ENCODE results near the gene RDH14. TPM values are rescaled to one million over a fixed set of nuclear protein-coding genes. Genes with fewer than 3 reads are reported as not detected.

RDH14 gene
- total RNA-seq, 1 experiment from 2014 or later, result 52.3 TPM

DNA sequence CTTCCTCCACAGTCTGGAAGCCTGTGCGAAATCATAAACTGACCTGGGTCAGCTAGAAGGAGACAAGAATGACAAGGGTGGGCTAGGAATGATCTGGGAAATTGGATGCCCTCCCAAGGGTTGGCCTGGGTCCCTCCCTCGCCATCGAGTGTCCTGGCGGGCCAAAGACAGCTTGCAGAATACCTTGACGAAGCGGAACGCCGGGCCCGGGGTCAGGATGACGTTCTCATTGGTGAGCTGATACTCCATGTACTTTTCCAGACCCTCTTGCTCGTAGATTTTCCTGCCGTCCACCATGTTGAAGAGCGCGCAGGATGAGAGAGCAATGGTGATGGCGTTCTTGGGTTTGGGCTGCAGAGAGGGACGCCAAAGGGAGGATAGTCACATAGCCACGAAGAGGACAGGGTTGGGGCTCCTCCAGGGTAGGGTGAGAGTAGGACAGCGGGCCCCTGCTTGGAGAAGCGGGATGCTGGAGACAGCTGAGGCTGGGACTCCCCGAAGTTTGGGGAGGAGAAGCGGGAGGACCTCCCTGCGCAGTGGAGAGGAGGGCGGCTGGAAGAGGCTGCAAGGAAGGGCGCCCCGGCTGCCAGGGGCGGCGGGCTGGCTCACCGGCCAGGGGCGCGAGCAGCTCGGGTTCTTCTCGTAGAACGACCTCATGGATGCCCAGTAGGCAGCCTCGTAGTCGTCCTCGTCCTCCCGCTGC is 23.6 kb upstream of the RDH14 start:
- in situ Hi-C loops (cut with HindIII; ENCODE audit: low pct_unique_long_range_greater_than_20kb, low sequenced_read_pairs), result no loop called here
- DNase-seq (ENCODE audit: low read depth), result no peak

DNA sequence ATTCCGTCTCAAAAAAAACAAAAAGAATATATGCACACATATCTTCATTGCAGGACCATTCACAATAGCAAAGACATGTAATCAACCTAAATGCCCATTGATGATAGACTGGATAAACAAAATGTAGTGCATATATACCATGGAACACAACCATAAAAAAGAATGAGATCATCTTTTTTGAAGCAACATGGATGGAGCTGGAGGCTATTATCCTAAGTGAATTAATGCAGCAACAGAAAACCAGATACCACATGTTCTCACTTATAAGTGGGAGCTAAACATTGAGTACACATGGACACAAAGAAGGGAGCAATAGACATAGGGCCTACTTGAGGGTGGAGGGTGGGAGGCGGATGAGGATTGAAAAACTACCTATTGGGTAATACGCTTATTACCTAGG is 20.2 kb upstream of the RDH14 start:
- in situ Hi-C loops (cut with HindIII; ENCODE audit: low pct_unique_long_range_greater_than_20kb, low sequenced_read_pairs), result no loop called here

DNA sequence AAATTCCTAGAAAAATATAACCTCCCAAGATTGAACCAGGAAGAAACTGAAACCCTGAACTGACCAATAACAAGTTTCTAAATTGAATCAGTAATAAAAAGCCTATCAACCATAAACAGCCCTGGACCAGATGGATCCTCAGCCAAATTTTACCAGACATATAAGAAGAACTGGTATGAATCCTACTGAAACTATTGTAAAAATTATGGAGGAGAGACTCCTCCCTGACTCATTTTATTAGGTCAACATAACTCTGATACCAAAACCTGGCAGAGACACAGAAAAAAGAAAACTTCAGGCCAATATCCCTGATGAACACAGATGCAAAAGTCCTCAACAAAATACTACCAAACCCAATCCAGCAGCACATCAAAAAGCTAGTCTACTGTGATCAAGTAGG is 17.6 kb upstream of the RDH14 start:
- no peak for DNase-seq (ENCODE audit: low read depth)
- in situ Hi-C loops (cut with HindIII; ENCODE audit: low pct_unique_long_range_greater_than_20kb, low sequenced_read_pairs), result no loop called here

More for the DNA sequence above, 20.2 kb upstream of the RDH14 start:
- no peak for DNase-seq (ENCODE audit: low read depth)

DNA sequence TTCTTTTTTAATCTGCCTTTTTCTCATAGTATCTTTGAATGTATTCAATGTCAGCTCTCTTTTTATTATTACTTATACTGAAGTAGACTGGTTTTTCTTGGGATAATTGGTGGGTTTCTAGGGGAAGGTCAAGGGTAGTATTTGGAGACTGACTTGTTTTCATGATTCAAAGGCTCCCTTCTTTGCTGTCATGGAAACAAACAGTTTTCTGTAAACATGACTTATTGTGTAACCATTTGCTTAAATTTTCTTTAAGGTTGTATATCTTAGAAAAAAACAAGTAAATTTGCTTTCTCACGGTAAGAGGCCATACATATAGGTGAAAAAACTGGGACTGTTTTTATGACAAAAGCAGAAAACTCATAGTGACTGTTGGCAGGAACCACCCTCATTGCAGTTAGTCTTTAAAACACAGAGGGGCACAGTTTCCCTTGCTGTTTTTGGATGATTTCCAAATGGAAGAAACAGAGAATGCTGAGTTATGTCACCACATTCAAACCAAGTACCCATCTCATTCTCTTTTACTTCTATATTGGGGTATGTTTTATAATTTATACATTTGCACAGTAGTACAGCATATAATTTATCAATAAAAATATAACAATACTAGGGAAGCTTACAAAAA is 5.8 kb upstream of the RDH14 start:
- in situ Hi-C loops (cut with HindIII; ENCODE audit: low pct_unique_long_range_greater_than_20kb, low sequenced_read_pairs), result no loop called here
- no peak for DNase-seq (ENCODE audit: low read depth)

DNA sequence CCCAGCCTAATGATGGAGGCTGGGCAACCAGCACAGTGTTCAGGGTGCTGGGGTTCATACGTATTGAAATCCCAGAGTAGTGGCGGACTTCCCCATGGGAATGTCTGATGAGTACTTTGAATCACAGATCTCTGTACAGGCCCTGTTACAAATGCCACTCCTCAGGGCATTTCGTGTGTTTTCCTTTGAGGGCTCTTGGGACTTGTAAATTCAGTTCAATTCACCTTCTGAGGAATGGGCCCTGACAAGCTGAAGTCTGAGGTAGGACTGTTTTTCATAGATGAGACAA is 288 bp upstream of the RDH14 start:
- DNase-seq (ENCODE audit: low read depth), result no peak

DNA sequence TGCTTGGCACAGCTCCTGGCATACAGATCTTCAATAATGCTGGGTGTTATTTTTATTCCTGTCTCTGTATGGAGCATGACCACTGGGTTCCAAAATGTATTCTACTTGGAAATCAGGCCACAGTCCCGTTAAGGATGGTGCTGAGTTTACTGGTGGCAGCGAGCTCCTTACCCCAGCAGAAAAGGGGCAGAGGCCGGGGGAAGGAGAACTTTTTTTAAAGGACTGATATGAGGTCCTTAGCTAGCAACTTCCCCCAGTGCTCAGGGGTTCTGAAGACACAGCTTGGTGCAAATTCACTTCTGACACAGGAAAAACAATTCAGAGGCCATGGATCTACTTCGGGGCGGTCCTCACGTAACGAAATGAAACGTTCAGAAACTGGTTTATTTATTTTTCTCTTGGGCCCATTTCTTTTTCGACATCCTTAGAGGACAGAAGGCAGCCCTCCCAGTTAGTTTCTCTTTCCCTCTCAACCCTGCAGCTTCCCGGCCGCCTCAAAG is 872 bp downstream of the RDH14 start:
- in situ Hi-C loops (cut with HindIII; ENCODE audit: low pct_unique_long_range_greater_than_20kb, low sequenced_read_pairs), result no loop called here
- no peak for DNase-seq (ENCODE audit: low read depth)

More for the DNA sequence above, 288 bp upstream of the RDH14 start:
- in situ Hi-C loops (cut with HindIII; ENCODE audit: low pct_unique_long_range_greater_than_20kb, low sequenced_read_pairs), result no loop called here

DNA sequence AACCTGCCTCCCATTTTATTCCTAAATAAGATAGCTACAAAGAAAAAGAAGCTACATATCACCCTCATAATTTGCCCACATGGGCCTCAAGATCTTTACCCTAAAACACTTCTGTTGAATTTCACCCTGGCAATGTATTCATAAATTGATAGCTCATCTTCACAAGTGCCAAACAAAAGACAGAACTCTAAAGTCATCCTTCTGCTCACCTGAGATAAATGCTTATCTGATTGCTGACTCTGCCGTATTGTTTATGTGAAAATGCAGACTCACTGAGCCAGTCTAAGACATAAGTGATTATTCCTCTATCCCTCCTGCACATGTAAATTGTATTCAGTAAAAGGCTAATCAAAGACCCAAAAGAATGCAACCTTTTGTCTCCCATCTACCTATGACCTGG is 2.0 kb downstream of the RDH14 start:
- in situ Hi-C loops (cut with HindIII; ENCODE audit: low pct_unique_long_range_greater_than_20kb, low sequenced_read_pairs), result no loop called here
- DNase-seq (ENCODE audit: low read depth), result no peak

DNA sequence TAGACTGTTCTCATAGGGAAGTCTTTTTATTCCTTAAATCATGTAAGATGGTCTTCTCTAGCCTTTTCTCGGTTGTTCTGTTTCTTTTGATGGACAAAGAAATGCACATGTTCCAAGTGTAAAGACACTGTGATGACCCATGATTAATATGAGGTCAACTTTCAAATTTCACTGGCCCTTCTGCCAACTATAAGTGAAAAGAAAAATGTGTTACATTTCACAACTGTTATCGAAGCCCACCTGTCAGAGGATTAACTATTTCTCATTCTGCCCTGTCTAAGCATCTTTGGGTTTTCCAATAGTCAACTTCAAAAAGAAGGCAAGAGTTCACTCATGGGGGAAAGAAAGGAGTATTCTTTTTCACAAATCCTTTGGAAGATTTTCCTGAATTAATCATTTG is 3.3 kb downstream of the RDH14 start:
- in situ Hi-C loops (cut with HindIII; ENCODE audit: low pct_unique_long_range_greater_than_20kb, low sequenced_read_pairs), result no loop called here
- no peak for DNase-seq (ENCODE audit: low read depth)

DNA sequence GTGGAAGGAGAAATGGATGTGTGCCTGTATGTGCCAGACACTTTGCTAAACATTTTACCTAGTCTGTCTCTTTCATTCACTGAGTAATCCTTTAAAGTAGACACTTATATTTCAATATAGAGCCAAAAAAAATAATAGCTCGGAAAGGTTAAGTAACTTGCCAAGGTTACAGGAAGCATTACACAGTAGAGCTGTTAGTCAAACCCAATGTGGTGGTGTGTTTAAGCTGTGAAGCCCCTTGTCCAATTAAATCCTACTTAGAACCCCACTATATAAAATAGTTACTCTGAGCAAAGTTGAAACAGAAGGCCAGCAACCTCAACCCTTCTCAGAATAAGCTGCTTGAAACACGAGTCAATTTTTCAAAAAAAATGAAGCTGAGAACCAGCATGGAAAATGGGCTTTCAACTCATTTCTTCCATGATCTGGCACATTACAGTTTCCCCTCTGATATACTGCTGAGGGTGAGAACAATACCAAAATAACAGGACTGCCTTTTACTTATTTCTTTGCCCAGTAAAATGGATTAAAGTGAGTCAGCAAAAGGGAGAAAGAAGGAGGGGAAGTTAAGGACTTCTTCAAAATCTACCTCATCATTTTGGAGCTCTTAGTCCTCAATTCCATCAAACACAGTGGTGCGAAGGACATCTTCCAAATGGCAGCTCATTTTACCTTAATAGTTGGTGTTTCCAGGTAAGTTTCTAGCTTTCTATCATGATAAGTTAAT is 7.9 kb downstream of the RDH14 start:
- in situ Hi-C loops (cut with HindIII; ENCODE audit: low pct_unique_long_range_greater_than_20kb, low sequenced_read_pairs), result no loop called here
- DNase-seq (ENCODE audit: low read depth), result no peak

DNA sequence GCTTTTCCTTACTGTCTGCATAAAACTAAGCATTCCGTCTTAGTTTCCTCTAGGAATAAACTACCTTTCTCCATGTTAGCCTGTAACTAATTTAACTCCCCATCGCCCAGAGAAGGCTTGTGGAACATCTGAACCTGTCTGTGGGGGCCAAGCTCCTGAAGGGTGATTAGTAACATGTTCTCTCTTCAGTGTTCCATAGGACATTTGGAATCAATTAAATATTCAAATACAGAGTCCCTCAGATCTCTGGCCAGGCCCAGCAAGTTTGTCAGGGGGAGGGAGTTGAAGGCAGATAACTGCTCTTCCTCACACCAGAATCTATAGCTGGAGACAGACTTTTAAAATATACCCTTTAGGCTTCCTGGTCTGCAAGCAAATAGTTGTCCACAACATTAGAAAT is 8.8 kb downstream of the RDH14 start:
- no peak for DNase-seq (ENCODE audit: low read depth)
- in situ Hi-C loops (cut with HindIII; ENCODE audit: low pct_unique_long_range_greater_than_20kb, low sequenced_read_pairs), result no loop called here

DNA sequence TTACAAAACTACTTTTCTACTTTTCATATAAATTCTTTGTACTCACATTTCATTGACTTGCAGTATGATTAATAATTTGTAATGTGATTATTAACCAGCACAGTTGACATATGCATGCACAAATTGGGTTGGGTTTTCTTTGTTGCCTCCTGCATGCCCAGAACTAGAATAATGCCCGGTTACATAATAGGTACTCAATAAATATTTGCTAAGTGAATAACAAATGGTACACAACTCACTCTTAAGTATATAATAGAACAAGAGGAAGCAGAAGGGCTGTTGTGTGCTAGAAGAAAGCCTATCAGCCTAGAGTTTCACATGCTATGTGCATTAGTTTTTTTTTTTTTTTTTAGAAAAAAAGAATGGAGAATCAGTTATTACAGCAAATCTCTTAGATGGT is 9.3 kb downstream of the RDH14 start:
- in situ Hi-C loops (cut with HindIII; ENCODE audit: low pct_unique_long_range_greater_than_20kb, low sequenced_read_pairs), result no loop called here

DNA sequence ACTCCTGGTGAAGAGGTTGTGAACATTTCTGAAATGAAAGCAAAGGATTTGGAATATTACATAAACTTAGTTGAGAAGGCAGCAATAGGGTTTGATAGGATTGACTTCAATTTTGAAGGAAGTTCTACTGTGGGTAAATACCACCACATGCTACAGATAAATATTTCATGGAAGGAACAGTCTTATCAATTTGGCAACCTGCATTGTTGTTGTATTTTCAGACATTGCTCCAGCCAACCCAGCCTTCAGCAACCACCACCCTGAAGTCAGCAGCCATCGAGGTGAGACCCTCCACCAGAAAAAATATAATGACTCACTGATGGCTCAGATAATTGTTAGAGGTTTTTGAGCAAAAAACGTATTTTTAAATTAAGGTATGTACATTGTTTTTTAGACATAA is 10.0 kb downstream of the RDH14 start:
- no peak for DNase-seq (ENCODE audit: low read depth)
- in situ Hi-C loops (cut with HindIII; ENCODE audit: low pct_unique_long_range_greater_than_20kb, low sequenced_read_pairs), result no loop called here

More for the DNA sequence above, 9.3 kb downstream of the RDH14 start:
- no peak for DNase-seq (ENCODE audit: low read depth)

DNA sequence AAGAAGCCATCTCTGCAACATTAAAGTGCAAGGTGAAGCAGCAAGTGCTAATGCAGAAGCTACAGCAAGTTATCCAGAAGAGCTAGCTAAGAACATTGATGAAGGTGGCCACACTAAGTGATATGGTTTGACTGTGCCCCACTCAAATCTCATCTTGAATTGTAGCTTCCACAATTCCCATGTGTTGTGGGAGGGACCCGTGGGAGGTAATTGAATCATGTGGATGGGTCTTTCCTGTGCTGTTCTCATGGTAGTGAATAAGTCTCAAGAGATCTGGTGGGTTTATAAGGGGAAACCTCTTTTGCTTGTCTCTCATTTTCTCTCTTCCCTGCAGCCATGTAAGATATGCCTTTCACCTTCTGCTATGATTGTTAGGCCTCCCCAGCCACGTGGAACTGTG is 11.4 kb downstream of the RDH14 start:
- in situ Hi-C loops (cut with HindIII; ENCODE audit: low pct_unique_long_range_greater_than_20kb, low sequenced_read_pairs), result loop anchor here (25.0 kb wide), 1 partner anchor 1338 kb away; no protein-coding TSS in a partner anchor

DNA sequence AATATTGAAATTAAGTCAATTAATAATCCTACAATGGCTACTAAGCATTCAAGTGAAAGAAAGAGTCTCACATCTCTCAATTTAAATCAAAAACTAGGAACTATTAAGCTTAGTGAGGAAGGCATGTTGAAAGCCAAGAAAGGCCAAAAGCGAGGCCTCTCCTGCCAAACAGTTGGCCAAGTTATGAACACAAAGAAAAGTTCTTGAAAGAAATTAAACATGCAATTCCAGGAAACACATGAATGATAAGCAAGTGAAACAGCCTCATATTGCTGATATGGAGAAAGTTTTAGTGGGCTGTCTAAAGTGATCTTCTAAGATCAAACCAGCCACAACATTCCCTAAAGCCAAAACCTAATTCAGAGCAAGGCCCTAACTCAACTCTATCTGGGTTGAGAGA is 11.8 kb downstream of the RDH14 start:
- in situ Hi-C loops (cut with HindIII; ENCODE audit: low pct_unique_long_range_greater_than_20kb, low sequenced_read_pairs), result loop anchor here (25.0 kb wide), 1 partner anchor 1339 kb away; no protein-coding TSS in a partner anchor
- no peak for DNase-seq (ENCODE audit: low read depth)

More for the DNA sequence above, 11.4 kb downstream of the RDH14 start:
- no peak for DNase-seq (ENCODE audit: low read depth)

DNA sequence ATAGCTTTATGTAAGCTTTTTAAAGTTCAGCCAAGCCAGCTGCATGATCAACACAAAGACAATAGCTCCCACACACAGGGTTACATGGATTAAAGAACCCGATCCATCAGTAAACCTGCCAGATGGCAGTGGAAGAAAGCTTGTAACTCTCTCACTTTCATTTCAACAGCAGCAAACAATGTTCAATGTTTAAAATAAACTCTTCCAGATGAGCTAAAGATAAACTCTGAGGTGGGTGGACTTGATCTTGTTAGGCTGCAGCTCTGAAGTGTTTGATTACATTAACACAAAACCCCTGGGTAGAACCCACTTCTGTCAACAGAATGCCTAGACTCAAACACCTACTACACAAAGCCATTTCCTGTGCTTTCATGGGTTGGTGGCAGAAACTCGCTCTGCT is 13.9 kb downstream of the RDH14 start:
- in situ Hi-C loops (cut with HindIII; ENCODE audit: low pct_unique_long_range_greater_than_20kb, low sequenced_read_pairs), result loop anchor here (25.0 kb wide), 1 partner anchor 1341 kb away; no protein-coding TSS in a partner anchor

DNA sequence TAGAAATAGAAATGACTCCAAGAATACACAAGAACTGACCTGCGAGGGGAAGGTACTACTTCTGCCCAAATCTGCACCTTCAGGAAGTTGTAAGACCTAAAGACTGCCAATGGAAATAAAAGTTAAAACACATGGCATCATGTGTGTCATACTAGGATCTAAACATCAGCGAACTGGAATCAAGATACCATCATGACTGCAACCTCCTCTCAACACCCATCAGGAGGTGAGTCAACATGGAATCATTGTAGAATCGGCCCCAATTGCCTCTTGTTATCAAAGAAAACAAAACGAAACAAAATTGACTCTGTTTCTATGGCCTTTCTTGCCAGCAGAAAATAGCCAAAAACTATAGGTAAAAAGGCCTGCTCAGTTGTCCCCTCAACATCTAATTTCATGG is 15.1 kb downstream of the RDH14 start:
- in situ Hi-C loops (cut with HindIII; ENCODE audit: low pct_unique_long_range_greater_than_20kb, low sequenced_read_pairs), result loop anchor here (25.0 kb wide), 1 partner anchor 1342 kb away; no protein-coding TSS in a partner anchor
- DNase-seq (ENCODE audit: low read depth), result no peak

More for the DNA sequence above, 13.9 kb downstream of the RDH14 start:
- no peak for DNase-seq (ENCODE audit: low read depth)

DNA sequence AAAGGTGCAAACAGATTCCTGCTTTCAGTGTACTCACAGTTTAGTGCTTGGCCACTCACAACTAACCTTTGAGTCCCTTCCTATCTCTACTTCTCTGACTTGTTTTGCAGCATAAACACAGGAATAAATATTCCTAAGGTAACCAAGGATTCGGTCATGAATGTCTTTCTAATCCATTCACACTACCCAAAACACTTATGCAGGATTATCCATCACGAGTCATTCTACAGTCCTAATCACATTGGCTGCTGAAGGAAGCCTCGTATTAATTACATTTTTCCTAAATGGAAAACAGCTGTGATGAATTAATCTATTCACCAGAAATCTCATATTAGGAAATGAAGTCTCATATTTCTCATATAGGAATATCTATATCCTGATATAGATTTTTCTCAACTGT is 16.3 kb downstream of the RDH14 start:
- DNase-seq (ENCODE audit: low read depth), result no peak

DNA sequence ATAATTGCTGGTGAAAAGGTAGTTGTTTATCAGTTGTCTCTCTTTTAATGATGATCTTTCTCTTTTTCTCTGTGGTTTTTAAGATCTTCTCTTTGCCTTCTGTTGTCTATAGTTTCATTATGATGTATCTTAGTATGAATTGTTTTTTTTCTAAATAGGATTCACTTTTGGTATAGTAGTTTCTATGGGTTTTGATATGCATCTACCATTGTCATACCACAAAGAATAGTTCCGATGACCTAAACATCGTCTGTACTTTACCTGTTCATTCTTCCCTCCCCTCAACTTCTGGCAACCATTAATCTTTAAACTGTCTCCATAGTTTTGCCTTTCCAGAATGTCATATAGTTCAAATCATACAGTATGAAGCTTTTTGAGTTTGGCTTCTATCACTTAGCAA is 19.6 kb downstream of the RDH14 start:
- DNase-seq (ENCODE audit: low read depth), result no peak
- in situ Hi-C loops (cut with HindIII; ENCODE audit: low pct_unique_long_range_greater_than_20kb, low sequenced_read_pairs), result loop anchor here (25.0 kb wide), 1 partner anchor 1346 kb away; no protein-coding TSS in a partner anchor

More for the DNA sequence above, 16.3 kb downstream of the RDH14 start:
- in situ Hi-C loops (cut with HindIII; ENCODE audit: low pct_unique_long_range_greater_than_20kb, low sequenced_read_pairs), result loop anchor here (25.0 kb wide), 1 partner anchor 1343 kb away; no protein-coding TSS in a partner anchor

DNA sequence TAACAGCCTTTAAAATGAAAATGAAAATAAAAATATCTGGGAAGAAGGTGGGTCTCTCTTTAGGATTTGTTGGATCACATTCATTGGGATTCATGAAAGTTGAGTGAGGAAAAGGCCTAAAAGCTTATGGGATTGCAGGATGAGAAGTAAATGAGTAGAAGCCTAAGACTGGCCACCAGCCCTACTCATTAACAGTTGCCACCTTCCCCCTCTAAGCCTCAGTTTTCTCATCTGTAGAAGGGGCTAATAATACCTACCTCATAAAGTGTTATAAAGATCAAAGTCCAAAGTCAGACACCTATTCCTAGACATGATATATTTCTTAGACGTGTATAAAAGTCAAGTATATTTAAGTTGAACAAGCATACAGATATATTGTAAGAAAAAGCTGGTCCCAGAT is 23.8 kb downstream of the RDH14 start:
- DNase-seq (ENCODE audit: low read depth), result no peak
- in situ Hi-C loops (cut with HindIII; ENCODE audit: low pct_unique_long_range_greater_than_20kb, low sequenced_read_pairs), result loop anchor here (25.0 kb wide), 1 partner anchor 1351 kb away; no protein-coding TSS in a partner anchor

All from Caki2 (cell line).